ENCODE results near the gene GRIK4.

DNA sequence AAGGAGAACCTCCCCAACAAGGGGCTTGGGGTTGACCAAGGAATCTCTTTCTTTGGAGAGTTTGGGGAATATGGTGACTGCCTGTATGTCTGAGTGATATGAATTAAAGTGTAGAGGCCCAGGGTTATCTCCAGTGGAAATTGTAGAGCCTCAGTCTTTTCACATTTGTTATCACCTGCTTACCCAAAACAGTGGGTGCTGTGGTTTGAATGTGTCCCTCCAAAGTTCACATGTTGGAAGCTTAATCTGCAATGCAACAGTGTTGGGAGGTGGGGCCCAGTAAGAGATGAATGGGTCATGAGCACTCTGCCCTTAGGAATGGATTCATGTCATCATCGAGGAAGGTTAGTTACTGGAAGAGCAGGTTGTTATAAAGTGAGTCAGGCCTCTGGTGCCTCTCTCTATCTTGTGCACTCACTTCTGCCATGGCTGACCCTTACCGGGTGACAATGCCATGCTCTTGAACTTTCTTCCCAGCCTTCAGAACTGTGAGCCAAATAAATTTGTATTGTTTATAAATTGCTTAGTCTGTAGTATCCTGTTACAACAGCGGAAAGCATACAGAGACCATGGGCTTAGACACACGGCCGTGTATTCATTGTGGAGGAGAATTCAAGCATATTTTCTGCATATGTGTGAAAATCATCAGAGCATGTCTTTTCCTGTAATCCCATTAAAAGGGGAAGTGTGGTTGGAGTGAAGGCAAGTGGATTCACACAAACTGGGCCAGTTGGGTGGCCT is 398.3 kb downstream of the GRIK4 start:
- TF ChIP-seq, protein P1, sequence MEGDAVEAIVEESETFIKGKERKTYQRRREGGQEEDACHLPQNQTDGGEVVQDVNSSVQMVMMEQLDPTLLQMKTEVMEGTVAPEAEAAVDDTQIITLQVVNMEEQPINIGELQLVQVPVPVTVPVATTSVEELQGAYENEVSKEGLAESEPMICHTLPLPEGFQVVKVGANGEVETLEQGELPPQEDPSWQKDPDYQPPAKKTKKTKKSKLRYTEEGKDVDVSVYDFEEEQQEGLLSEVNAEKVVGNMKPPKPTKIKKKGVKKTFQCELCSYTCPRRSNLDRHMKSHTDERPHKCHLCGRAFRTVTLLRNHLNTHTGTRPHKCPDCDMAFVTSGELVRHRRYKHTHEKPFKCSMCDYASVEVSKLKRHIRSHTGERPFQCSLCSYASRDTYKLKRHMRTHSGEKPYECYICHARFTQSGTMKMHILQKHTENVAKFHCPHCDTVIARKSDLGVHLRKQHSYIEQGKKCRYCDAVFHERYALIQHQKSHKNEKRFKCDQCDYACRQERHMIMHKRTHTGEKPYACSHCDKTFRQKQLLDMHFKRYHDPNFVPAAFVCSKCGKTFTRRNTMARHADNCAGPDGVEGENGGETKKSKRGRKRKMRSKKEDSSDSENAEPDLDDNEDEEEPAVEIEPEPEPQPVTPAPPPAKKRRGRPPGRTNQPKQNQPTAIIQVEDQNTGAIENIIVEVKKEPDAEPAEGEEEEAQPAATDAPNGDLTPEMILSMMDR (conservative IDR thresholded peaks at IDR 0.05; ENCODE audit: low read length) = no peak
- TF ChIP-seq EZH2phosphoT487 (IDR thresholded peaks at IDR 0.05; ENCODE audit: borderline replicate concordance) = no peak
